Nephron progenitor cell (in vitro differentiated cells): ENCODE data around the gene NEO1.
A peak's percentile ranks its signal among the peaks of the same experiment; 100 is the strongest.

ENCODE experiments used
- DNase-seq: peaks from one replicate; pipeline ENCODE4 v3.0.0; 2021
- H3K27ac Mint-ChIP-seq: 2 replicates; pipeline ENCODE4 v1.8.0; 2021; ENCODE audit warnings: mild to moderate bottlenecking, moderate library complexity, mixed read lengths
- H3K27me3 Mint-ChIP-seq: 2 replicates; pipeline ENCODE4 v1.8.0; 2021; ENCODE audit warnings: mild to moderate bottlenecking, low read depth, mixed read lengths; ENCODE audit not compliant: poor library complexity
- H3K36me3 Mint-ChIP-seq: 2 replicates; pipeline ENCODE4 v1.8.0; 2021; ENCODE audit warnings: low read depth, mixed read lengths
- H3K4me1 Mint-ChIP-seq: 2 replicates; pipeline ENCODE4 v1.8.0; 2021; ENCODE audit warnings: mixed read lengths
- H3K4me3 Mint-ChIP-seq: 2 replicates; pipeline ENCODE4 v1.8.0; 2021; ENCODE audit warnings: mild to moderate bottlenecking, moderate library complexity, mixed read lengths
- H3K9me3 Mint-ChIP-seq: 2 replicates; pipeline ENCODE4 v1.8.0; 2021; ENCODE audit warnings: mild to moderate bottlenecking, moderate library complexity, mixed read lengths
- TF ChIP-seq, protein P1 (sequence below): fragments of 200-600 bp; sonication (generic); IDR thresholded peaks from 2 replicates; pipeline ENCODE4 v1.5.0; 2021; ENCODE audit warnings: antibody characterized with exemption

Gene NEO1

GRCh38 chr15:73270366-73271097, 218.3 kb downstream of the NEO1 start:
- Mint-ChIP-seq H3K27me3 (no peaks in the 10 kb centered on the region), H3K4me1 (peaks cover 13% of the 10 kb centered on the region), H3K36me3 (peaks cover 30% of the 10 kb centered on the region), H3K4me3 (no peak overlapping the region), H3K27ac (no peak overlapping the region), H3K9me3 (no peaks in the 10 kb centered on the region)
- TF ChIP-seq, protein P1, sequence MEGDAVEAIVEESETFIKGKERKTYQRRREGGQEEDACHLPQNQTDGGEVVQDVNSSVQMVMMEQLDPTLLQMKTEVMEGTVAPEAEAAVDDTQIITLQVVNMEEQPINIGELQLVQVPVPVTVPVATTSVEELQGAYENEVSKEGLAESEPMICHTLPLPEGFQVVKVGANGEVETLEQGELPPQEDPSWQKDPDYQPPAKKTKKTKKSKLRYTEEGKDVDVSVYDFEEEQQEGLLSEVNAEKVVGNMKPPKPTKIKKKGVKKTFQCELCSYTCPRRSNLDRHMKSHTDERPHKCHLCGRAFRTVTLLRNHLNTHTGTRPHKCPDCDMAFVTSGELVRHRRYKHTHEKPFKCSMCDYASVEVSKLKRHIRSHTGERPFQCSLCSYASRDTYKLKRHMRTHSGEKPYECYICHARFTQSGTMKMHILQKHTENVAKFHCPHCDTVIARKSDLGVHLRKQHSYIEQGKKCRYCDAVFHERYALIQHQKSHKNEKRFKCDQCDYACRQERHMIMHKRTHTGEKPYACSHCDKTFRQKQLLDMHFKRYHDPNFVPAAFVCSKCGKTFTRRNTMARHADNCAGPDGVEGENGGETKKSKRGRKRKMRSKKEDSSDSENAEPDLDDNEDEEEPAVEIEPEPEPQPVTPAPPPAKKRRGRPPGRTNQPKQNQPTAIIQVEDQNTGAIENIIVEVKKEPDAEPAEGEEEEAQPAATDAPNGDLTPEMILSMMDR: no peak
- DNase-seq: no peak

- H3K9me3 Mint-ChIP-seq: no peaks in the 10 kb centered on the region
- peaks cover 5% of the 10 kb centered on the region for H3K4me1 Mint-ChIP-seq
- peak; percentile 55 for DNase-seq
- H3K4me3 Mint-ChIP-seq: no peak overlapping the region
- H3K27ac Mint-ChIP-seq: no peak overlapping the region
- TF ChIP-seq, protein P1: peak; percentile 79
- H3K36me3 Mint-ChIP-seq: peaks cover 15% of the 10 kb centered on the region
- no peaks in the 10 kb centered on the region for H3K27me3 Mint-ChIP-seq
Measured at GRCh38 chr15:73273181-73274002, 221.1 kb downstream of the NEO1 start.

DNA sequence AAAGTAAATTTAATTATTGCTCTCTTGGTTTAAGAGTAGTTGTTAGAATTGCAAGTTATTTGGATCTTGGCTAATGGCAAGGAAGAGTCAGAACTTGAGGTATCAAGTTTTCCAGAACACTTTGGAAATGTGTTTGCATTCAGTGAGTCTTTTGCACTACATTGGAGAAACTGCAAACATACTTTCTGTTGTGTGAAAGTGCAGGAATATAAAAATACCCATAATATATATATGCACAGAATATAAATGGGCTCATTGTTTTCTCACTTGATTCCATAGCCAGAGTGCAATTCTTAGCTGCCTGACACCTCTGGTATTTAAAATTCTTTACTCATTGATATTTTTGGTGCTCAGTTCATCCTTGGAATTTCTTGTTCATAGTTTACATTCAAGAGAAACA, 223.6 kb downstream of the NEO1 start:
- Mint-ChIP-seq H3K4me1 (peaks cover 5% of the 10 kb centered on the region), H3K4me3 (no peak overlapping the region), H3K27me3 (no peaks in the 10 kb centered on the region), H3K9me3 (no peaks in the 10 kb centered on the region), H3K27ac (no peak overlapping the region), H3K36me3 (peaks cover 16% of the 10 kb centered on the region)
- TF ChIP-seq, protein P1: no peak
- DNase-seq: no peak

DNA sequence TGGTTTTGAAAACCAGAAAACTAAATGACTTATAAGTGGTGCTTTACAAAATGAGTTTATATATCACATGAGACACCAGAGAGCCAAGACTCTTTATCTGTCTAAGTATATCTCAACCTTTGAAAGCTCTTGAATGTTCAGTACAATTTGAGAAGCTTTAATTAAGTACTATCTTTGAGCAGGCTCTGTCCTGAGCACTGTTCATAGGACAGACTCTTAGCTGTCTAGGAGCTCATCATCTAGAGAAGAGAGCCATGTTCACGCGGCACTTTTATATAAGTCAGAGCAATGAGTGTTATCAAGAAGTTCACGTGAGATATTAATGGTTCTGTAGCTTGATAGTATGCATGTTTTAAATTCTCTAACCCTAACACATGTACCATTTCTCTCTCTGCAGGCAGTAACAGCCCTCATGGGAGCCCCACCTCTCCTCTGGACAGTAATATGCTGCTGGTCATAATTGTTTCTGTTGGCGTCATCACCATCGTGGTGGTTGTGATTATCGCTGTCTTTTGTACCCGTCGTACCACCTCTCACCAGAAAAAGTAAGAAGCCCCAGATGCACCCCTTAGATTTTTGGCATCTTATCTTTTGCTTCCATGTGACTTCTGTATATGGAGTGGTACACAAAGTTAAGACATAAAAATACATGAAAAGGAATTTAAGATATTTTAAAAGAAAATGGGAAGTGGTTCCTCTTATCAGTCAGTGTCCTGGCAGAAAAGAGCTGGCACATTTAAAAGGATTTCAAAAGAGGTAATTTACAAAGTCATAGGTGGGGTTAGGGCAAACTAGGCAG, 230.5 kb downstream of the NEO1 start:
- Mint-ChIP-seq H3K27me3 (no peaks in the 10 kb centered on the region), H3K9me3 (no peaks in the 10 kb centered on the region), H3K4me3 (no peak overlapping the region), H3K36me3 (peaks cover 52% of the 10 kb centered on the region), H3K4me1 (no peaks in the 10 kb centered on the region), H3K27ac (no peak overlapping the region)
- TF ChIP-seq, protein P1: no peak
- no peak for DNase-seq

GRCh38 chr15:73283366-73283962, 231.2 kb downstream of the NEO1 start:
- DNase-seq: no peak
- Mint-ChIP-seq H3K9me3 (no peaks in the 10 kb centered on the region), H3K27ac (no peak overlapping the region), H3K36me3 (peaks cover 59% of the 10 kb centered on the region), H3K4me1 (no peaks in the 10 kb centered on the region), H3K4me3 (no peak overlapping the region), H3K27me3 (no peaks in the 10 kb centered on the region)
- TF ChIP-seq, protein P1: no peak
